GM20000 (cell line): ENCODE measurements around the gene MLLT6.
A peak's percentile ranks its signal among the peaks of the same experiment; 100 is the strongest.

ENCODE experiments used
- DNase-seq: peaks from one replicate; pipeline ENCODE4 v3.0.0; 2012; ENCODE audit warnings: low spot score
- CTCF ChIP-seq: IDR thresholded peaks from 2 replicates; pipeline ENCODE4 v1.5.1; 2012; ENCODE audit warnings: mild to moderate bottlenecking, control low read depth; ENCODE audit errors: extremely low read depth, missing control alignments

The MLLT6 gene

GRCh38 chr17:38745545-38745944 lies 40.5 kb downstream of the MLLT6 start:
- no peak for TF ChIP-seq CTCF
- DNase-seq: no peak

- TF ChIP-seq CTCF: no peak
- no peak for DNase-seq
Measured at GRCh38 chr17:38746004-38746848, 41.2 kb downstream of the MLLT6 start.

- TF ChIP-seq CTCF: no peak
- DNase-seq: no peak
Measured at GRCh38 chr17:38746849-38747462, 41.9 kb downstream of the MLLT6 start.

GRCh38 chr17:38747463-38748148 lies 42.5 kb downstream of the MLLT6 start:
- TF ChIP-seq CTCF: peak; percentile 19
- peak; percentile 78 for DNase-seq

- DNase-seq: peak; percentile 75
- no peak for TF ChIP-seq CTCF
Measured at GRCh38 chr17:38748149-38748891, 43.2 kb downstream of the MLLT6 start, which contains the start of gene PCGF2. PCGF2 (minus strand) TSS chr17:38748336; CDS start chr17:38740402, 7,934 bp downstream.

GRCh38 chr17:38748892-38749222 lies 43.8 kb downstream of the MLLT6 start:
- no peak for TF ChIP-seq CTCF
- DNase-seq: no peak
